Mucosa of gallbladder (tissue), 1 donor: ENCODE results near the gene IFNG. TPM values are rescaled to one million over a fixed set of nuclear protein-coding genes. Genes with fewer than 3 reads are reported as not detected.

Experiments
- DNase-seq: peaks from one replicate; pipeline ENCODE4 v3.0.0-alpha.2; 2020; ENCODE audit warnings: low spot score
- total RNA-seq: library from RNA; stranded (reverse); gene quantifications from one replicate; pipeline ENCODE4 v1.2.1, GENCODE V29; 2021
- donor health status: DM: no; HTN: no; CAD: no.

IFNG gene
- total RNA-seq, 1 donor from 2014 or later, result 0.66 TPM

DNA sequence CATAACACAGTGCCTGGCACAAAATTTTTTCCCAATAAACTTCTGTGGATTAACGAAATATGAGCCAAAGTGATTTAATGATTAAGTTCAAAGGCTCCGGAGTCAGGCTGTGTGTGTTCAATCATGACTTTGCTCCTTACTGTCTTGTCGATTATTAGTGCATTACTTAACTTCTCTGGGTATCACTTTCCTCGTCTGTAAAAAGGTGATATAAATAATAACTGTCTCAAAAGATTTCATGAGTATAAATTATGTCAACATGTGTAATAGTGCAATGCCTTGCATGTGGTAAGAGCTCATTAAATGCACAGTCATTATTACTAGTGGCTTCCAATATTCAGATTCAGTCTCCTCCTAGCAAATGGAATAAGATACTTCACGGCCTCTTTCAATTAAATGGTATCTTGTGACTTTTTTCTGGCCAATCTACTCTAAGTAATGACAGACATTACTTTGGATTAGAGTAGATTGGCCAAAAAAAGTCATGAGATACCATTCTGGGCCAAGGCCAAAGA, 6.8 kb upstream of the IFNG start:
- no peak for DNase-seq

- DNase-seq, result no peak
These were observed 4.1 kb upstream of the IFNG start for GRCh38 chr12:68163560-68164081.

DNA sequence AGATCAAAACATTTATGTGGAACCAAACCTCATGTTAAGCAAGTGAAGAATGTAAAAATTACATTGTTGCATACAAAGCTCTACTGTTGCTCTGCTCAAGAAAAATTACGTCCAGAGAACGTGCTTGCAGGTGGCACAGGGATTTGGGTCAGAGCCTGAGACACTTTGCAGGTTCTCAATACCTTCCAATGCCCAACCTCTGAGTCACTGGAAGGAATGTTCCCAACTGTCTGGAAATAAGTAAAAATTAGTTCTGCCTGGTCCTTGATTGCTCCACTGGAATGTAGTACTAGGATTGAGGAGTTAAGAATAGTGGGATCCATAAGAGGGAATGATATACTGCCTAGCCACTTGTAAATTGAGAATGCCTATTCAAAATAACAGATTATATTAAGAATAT, 2.8 kb upstream of the IFNG start:
- DNase-seq, result no peak

DNA sequence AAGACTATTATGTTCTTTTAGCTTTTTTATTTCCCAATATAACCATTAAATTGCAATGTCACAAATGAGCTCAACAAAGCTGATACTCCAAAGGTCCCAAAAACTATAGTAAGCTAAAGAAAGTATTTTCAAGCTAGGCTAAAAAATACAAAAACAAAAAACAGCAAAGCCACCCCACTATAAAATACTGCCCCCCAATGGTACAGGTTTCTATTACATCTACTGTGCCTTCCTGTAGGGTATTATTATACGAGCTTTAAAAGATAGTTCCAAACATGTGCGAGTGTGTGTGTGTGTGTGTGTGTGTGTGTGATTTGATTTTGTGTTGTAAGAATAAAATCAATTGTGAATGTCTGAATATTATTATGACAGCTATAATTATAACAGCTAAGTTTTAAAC, 1.1 kb downstream of the IFNG start:
- no peak for DNase-seq

DNA sequence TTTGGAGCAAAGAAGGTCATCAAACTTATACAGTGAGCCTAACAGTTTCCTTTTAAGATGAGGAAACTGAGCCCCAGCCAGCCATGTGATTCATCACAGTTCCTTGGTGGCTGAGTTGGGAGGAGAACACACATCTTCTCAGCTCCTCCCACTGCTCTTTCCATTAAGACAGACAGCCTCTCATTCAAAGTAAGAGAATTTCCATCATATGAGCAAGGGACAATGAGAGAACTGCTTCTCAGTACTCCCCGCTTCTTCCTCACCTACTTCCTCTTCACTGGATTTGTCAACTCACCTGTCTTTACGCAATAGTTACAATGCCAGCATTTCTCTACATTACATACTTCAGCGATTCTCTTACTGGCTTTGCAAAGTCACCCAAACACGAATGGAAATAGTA, 2.2 kb downstream of the IFNG start:
- DNase-seq, result no peak

- no peak for DNase-seq
These were observed 2.9 kb downstream of the IFNG start for GRCh38 chr12:68156636-68157035.

DNA sequence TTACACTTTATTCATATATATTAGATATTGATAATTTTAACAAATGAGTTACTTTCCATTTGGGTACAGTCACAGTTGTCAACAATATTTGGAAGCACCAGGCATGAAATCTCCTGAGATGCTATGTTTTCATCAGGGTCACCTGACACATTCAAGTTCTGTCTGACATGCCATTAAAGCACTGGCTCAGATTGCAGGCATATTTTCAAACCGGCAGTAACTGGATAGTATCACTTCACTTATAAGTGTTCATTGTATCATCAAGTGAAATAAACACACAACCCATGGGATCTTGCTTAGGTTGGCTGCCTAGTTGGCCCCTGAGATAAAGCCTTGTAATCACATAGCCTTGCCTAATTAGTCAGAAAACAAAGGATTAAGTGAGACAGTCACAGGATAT, 4.8 kb downstream of the IFNG start:
- no peak for DNase-seq

GRCh38 chr12:68148261-68148951, 11.1 kb downstream of the IFNG start:
- DNase-seq, result no peak

DNA sequence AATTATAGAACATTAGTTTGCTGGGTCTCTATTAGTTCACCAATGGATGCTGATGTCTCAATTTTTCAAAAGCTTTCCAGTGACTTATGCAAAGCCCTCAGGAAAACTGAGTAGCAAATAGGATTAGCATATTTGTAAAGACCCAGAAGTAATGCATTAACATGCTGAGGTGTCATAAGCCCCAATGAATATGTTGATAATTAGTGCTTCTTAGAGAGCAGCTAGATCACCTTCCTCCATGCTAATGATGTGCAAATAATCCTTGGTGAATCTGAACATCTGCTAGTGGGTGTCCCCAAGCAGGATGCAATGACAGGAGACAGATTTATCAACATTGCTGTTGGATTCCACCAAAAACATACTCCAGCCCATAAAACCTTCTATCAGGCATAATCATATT, 19.0 kb downstream of the IFNG start:
- no peak for DNase-seq

DNA sequence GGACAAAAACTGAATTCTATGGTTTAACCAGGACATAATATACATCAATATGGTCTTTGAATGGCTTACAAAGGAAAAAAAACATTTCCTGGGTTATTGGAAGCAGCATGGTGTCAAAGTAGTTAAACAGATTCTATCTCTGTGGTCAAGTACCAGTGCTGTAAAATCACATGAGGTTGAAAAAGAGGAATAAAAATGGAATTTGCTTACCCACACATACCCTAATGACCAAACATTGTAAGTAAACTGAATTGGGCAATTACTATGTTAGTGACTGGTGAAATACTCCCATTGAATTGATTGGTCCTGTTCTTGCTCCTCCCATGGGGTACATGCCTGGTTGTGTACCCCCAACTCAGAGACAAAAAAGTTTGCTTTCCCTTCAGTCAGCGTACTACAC, 19.6 kb downstream of the IFNG start:
- no peak for DNase-seq

DNA sequence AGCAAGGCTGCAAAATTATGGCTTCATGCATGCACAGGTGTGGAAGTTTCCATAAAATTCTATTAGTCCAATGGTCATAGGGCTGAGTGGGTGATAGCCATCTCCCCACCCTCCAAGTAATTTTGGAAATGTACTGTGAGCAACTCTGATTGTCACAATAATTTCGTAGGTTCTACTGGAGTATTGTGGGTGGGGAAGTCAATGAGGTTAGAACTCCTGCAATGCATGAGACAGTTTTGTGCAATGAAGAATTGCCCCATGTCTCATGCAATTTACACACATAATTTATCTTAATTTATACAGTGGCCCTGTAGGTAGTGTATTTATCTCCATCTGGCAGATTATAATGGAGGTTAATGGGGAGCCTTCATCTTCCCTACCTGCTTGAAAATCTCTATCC, 20.5 kb downstream of the IFNG start:
- DNase-seq, result no peak

GRCh38 chr12:68138480-68138879, 21.1 kb downstream of the IFNG start:
- DNase-seq, result no peak

DNA sequence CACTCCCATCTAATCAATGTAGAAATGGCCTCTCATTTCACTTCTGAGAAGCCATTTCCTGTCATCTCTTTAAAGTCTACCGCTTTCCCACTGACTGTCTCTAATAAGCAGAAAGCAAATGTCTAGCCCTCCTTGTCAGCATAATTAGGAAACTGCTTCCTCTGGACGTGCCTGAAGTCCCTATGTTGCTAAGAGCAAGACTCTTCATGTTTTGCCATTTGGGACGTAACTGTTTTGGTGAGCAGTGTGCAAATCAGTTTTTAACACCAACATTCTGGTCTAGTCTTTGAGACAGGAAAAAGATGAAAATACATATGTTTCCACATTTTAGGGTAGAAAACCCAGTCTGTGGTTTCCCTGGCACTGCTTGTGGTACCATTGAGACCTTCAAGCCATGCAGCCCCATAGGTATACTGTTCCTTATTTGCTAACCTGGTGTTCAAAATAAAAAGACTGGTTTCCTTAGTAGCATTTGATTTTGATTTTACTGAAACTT, 22.2 kb downstream of the IFNG start:
- no peak for DNase-seq

- no peak for DNase-seq
These were observed 24.0 kb downstream of the IFNG start for GRCh38 chr12:68135520-68135919.

DNA sequence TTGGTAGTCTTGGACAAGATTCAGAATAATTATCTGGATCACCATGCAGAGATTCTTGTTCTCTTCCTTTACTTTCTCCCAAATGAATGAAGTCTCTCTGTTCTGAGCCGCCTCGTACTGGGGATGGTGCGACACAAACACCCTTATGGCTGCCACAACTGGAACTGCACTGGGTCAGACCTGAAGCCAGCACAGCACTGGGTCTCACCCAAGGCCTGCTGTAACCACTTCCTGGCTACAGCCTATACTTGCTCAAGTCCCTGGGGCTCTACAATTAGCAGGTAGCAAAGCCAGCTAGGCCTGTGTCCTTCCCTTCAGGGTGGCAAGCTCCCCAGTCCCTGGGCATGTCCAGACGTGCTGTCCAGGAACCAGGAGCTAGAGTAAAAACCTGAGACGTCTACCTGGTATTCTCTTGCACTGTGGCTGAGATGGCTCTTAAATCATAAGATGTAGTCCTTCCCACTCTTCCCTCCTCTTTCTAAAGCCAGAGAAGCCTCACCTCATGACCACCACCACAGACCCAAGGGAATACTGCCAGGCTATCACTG, 27.6 kb downstream of the IFNG start:
- no peak for DNase-seq

GRCh38 chr12:68129979-68130378, 29.6 kb downstream of the IFNG start:
- no peak for DNase-seq

- no peak for DNase-seq
These were observed 37.2 kb downstream of the IFNG start for GRCh38 chr12:68122236-68122920.

GRCh38 chr12:68121143-68121542, 38.4 kb downstream of the IFNG start:
- no peak for DNase-seq

DNA sequence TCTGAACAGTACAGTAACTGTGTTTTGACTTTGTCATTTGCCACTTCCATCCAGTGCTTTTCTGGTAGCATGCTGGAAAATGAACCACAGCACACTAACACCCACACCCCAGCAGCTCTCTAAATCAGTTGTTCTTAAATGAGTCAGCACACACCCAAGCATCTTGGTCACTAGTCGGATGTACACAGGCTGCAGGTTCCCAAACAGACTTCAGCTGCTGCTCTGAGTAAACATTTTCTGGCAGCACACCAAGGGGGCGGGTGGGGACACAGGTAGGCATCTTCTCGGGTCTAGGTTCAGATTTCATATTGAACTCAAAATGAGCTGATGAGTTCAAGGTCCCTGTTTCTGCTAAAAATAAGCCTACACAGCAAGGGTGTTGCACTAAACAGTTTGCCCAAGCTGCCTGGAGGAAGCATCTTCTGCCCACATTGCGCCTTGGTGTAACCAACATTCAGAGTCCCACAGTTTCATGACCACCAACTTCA, 39.8 kb downstream of the IFNG start:
- DNase-seq, result no peak

- DNase-seq, result no peak
These were observed 40.3 kb downstream of the IFNG start for GRCh38 chr12:68119250-68119649.

DNA sequence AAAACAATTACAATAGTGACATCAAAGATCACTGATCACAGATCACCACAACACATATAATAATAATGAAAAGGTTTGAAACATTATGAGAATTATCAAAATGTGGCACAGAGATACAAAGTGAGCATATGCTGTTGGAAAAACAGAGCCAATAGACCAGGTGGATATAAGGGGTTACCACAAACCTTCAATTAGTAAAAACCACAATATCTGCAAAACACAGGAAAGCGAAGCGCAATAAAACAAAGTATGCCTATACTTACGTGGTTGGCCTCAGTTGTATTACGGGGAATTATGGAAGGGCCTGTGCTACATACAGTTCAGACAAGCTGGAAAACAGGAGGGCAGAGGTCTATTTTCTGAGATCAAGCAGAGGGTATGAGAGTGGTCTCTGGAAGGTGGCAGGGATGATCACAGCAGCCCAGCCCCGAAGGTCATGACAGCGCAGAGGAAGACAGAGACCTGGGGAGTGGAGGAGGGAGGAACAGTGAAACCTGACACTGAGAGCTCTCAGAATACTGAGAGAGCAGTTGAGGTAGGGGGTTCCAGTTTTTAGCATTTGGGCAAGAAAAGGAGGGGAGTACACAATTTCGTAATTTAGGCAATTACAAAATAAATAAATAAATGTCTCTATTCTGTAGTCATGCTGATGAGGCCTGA, 41.3 kb downstream of the IFNG start:
- no peak for DNase-seq

GRCh38 chr12:68117661-68118060, 41.9 kb downstream of the IFNG start:
- no peak for DNase-seq
